CD4-positive, alpha-beta T cell treated with Interferon alpha-2 for 1 hour (primary cell): ENCODE data around the gene GZMM.
A peak's percentile ranks its signal among the peaks of the same experiment; 100 is the strongest.

Experiments used
- DNase-seq, 2 donors: peaks; one replicate each; pipeline ENCODE4 v3.0.0-alpha.2; 2020 to 2022

The GZMM gene

GRCh38 chr19:543910-544608, at the start of gene GZMM:
Gene GZMM, plus strand, starts transcription at chr19:544053. Its CDS starts 19 bp downstream, at chr19:544072.
- peak; percentile 84 to 90 for DNase-seq

GRCh38 chr19:494171-495080, 49.4 kb upstream of the GZMM start:
- DNase-seq: no peak

GRCh38 chr19:495081-495401, 48.8 kb upstream of the GZMM start:
- no peak for DNase-seq

GRCh38 chr19:495402-496111, 48.3 kb upstream of the GZMM start:
- DNase-seq: peak; percentile 33 to 55

GRCh38 chr19:496112-496665, 47.7 kb upstream of the GZMM start, which contains the start of gene MADCAM1:
Gene MADCAM1, plus strand, starts transcription at chr19:496486. Its CDS starts 14 bp downstream, at chr19:496500.
- DNase-seq: no peak

GRCh38 chr19:496986-497385, 46.9 kb upstream of the GZMM start:
- no peak for DNase-seq

- no peak for DNase-seq
These were observed 46.4 kb upstream of the GZMM start for GRCh38 chr19:497491-497868.

- DNase-seq: no peak
These were observed 45.9 kb upstream of the GZMM start for GRCh38 chr19:497869-498510.

- DNase-seq: no peak
These were observed 45.4 kb upstream of the GZMM start for GRCh38 chr19:498511-498891.

- no peak for DNase-seq
These were observed 44.8 kb upstream of the GZMM start for GRCh38 chr19:498977-499623.

GRCh38 chr19:501646-502045, 42.2 kb upstream of the GZMM start:
- DNase-seq: no peak

- DNase-seq: no peak
These were observed 39.2 kb upstream of the GZMM start for GRCh38 chr19:504616-505015.

- peak; percentile 97 for DNase-seq
These were observed 37.2 kb upstream of the GZMM start for GRCh38 chr19:506404-507285.

GRCh38 chr19:507286-508203, 36.3 kb upstream of the GZMM start, which contains the start of gene TPGS1:
Gene TPGS1, plus strand, starts transcription at chr19:507497. Its CDS starts 10 bp downstream, at chr19:507507.
- peak; percentile 63 to 78 for DNase-seq

- DNase-seq: no peak
These were observed 35.4 kb upstream of the GZMM start for GRCh38 chr19:508204-509150.

- DNase-seq: peak; percentile 92 to 96
These were observed 33.2 kb upstream of the GZMM start for GRCh38 chr19:510606-511100.

GRCh38 chr19:511101-511851, 32.6 kb upstream of the GZMM start:
- peak; percentile 84 to 91 for DNase-seq
